Endothelial cell of umbilical vein (primary cell): ENCODE results near the gene KIAA1614. TPM values are rescaled to one million over a fixed set of nuclear protein-coding genes. Genes with fewer than 3 reads are reported as not detected.

Experiments used
- BruUV-seq: library from RNA; stranded (reverse); fragments of 400-500 nt; replicated peaks from 2 replicates; lab custom pipeline; 2021; lab: Mats Ljungman, UMichigan
- CTCF ChIA-PET: fragments of 300-600, 350-600 bp; sonication (Branson Sonifier 250); formaldehyde crosslinking; loops from one replicate; lab custom pipeline; 2021; ENCODE audit warnings: antibody characterized with exemption, inconsistent platforms; lab: Charles Lee
- POLR2A ChIA-PET: fragments of 300-600, 350-600 bp; sonication (Branson Sonifier 250); formaldehyde crosslinking; loops from one replicate; lab custom pipeline; 2021; ENCODE audit warnings: antibody characterized with exemption, inconsistent platforms; lab: Charles Lee
- DNase-seq: peaks from one replicate; pipeline ENCODE4 v3.0.0-alpha.2; 2011; ENCODE audit warnings: low read depth, low spot score
- FAIRE-seq: peaks from 2 replicates; lab custom pipeline; 2011; peaks lifted over from hg19 to GRCh38; lab: Jason Lieb, UNC
- H2AFZ ChIP-seq: 2 replicates; pipeline ENCODE4 v1.6.0; 2012; ENCODE audit warnings: low read depth, low read length, control low read depth, inconsistent platforms
- H3K27ac ChIP-seq: 2 replicates; pipeline ENCODE4 v1.5.1; 2011; ENCODE audit warnings: low read depth, mild to moderate bottlenecking, control low read depth, low read length, moderate library complexity; ENCODE audit not compliant: insufficient read depth
- H3K27me3 ChIP-seq, 2 experiments: 2 replicates each; pipeline versions ENCODE4 v1.6.0 to v1.6.1; 2011; ENCODE audit warnings: low read length in 2 of 2, mixed read lengths in 1 of 2; ENCODE audit not compliant: control insufficient read depth in 2 of 2, insufficient read depth in 2 of 2
- H3K36me3 ChIP-seq, 2 experiments: 2 replicates in 1 of 2; 3 replicates in 1 of 2; pipeline ENCODE4 v1.5.1; 2011; ENCODE audit warnings: low read length in 2 of 2, mild to moderate bottlenecking in 1 of 2, moderate library complexity in 1 of 2; ENCODE audit not compliant: control insufficient read depth in 2 of 2, insufficient read depth in 2 of 2; ENCODE audit errors: extremely low read depth in 1 of 2
- H3K4me1 ChIP-seq: 3 replicates; pipeline ENCODE4 v1.5.1; 2011; ENCODE audit warnings: mild to moderate bottlenecking, low read length; ENCODE audit not compliant: control insufficient read depth, insufficient read depth; ENCODE audit errors: extremely low read depth
- H3K4me2 ChIP-seq: 2 replicates; pipeline ENCODE4 v1.6.1; 2011; ENCODE audit warnings: low read length, control low read depth, mixed read lengths; ENCODE audit not compliant: insufficient read depth
- H3K4me3 ChIP-seq, 3 experiments: fragments of 200-600 bp in 1 of 3; sonication (generic), shearing (Covaris generic) in 1 of 3; replicated peaks in 1 of 3; 2 replicates each; pipeline ENCODE4 v1.5.1; 2011 to 2016; ENCODE audit warnings: control low read depth in 3 of 3, low read length in 3 of 3, mild to moderate bottlenecking in 2 of 3, inconsistent platforms in 1 of 3, low read depth in 1 of 3, moderate library complexity in 1 of 3; ENCODE audit not compliant: insufficient read depth in 1 of 3
- H3K79me2 ChIP-seq: 2 replicates; pipeline ENCODE4 v1.6.0; 2012; ENCODE audit warnings: low read length, inconsistent platforms; ENCODE audit not compliant: control insufficient read depth, insufficient read depth
- H3K9ac ChIP-seq: replicated peaks from 2 replicates; pipeline ENCODE3; 2011; ENCODE audit warnings: low read length, control low read depth; ENCODE audit not compliant: insufficient read depth; ENCODE audit errors: extremely low read depth
- H3K9me1 ChIP-seq: replicated peaks from 3 replicates; pipeline ENCODE4 v1.6.0; 2011; ENCODE audit warnings: mild to moderate bottlenecking, low read length; ENCODE audit not compliant: control insufficient read depth, insufficient read depth; ENCODE audit errors: extremely low read depth
- H3K9me3 ChIP-seq: replicated peaks from 2 replicates; pipeline ENCODE4 v1.5.1; 2012; ENCODE audit warnings: low read length, inconsistent platforms; ENCODE audit not compliant: control insufficient read depth, insufficient read depth
- H4K20me1 ChIP-seq: replicated peaks from 2 replicates; pipeline ENCODE3; 2011; ENCODE audit warnings: mild to moderate bottlenecking, low read length; ENCODE audit not compliant: control insufficient read depth, insufficient read depth; ENCODE audit errors: extremely low read depth
- CTCF ChIP-seq, 2 donors: IDR thresholded peaks; 1 replicate in 1 of 2; 2 replicates in 1 of 2; pipeline ENCODE4 v1.5.1; 2011; ENCODE audit warnings: low read length in 2 of 2, mild to moderate bottlenecking in 2 of 2, moderate library complexity in 2 of 2, control low read depth in 1 of 2, inconsistent platforms in 1 of 2, low read depth in 1 of 2; ENCODE audit not compliant: insufficient read depth in 1 of 2; ENCODE audit errors: extremely low read depth in 1 of 2
- EZH2 ChIP-seq: IDR thresholded peaks from 2 replicates; pipeline ENCODE4 v1.6.1; 2012; ENCODE audit warnings: borderline replicate concordance, low read depth, mild to moderate bottlenecking, moderate library complexity, low read length, inconsistent platforms; ENCODE audit not compliant: severe bottlenecking
- FOS ChIP-seq: IDR thresholded peaks from 2 replicates; pipeline ENCODE4 v1.6.1; 2011; ENCODE audit warnings: mild to moderate bottlenecking, low read length, moderate library complexity, borderline replicate concordance; ENCODE audit not compliant: insufficient read depth
- GATA2 ChIP-seq: IDR thresholded peaks from 2 replicates; pipeline ENCODE4 v1.7.0; 2011; ENCODE audit warnings: low read depth, mild to moderate bottlenecking, moderate library complexity, mixed read lengths, low read length; ENCODE audit not compliant: insufficient read length, insufficient read depth
- JUN ChIP-seq: IDR thresholded peaks from 2 replicates; pipeline ENCODE4 v1.6.1; 2011; ENCODE audit warnings: borderline replicate concordance, low read depth; ENCODE audit not compliant: insufficient read length, insufficient read depth
- MAX ChIP-seq: IDR thresholded peaks from 2 replicates; pipeline ENCODE4 v1.6.1; 2011; ENCODE audit not compliant: insufficient read depth, insufficient read length
- MYC ChIP-seq: IDR thresholded peaks from one replicate; pipeline ENCODE4 v1.6.1; 2011; ENCODE audit warnings: mild to moderate bottlenecking, low read depth, low read length
- POLR2A ChIP-seq: IDR thresholded peaks from 2 replicates; pipeline ENCODE4 v1.6.1; 2012; ENCODE audit warnings: low read depth, mild to moderate bottlenecking, control low read depth, low read length
- POLR2AphosphoS5 ChIP-seq: IDR thresholded peaks from 2 replicates; pipeline ENCODE4 v1.6.1; 2012; ENCODE audit warnings: low read depth, mild to moderate bottlenecking, control low read depth, low read length, moderate library complexity; ENCODE audit not compliant: insufficient read depth
- dilution Hi-C: fragments of 300-500 bp; cut with MboI; formaldehyde crosslinking; loops from one replicate; pipeline ENCODE4 v1.15.0; 2019; ENCODE audit warnings: low sequenced_read_pairs; ENCODE audit not compliant: extremely low pct_ligation_motif_present
- intact Hi-C: fragments of 100-400 bp; cut with micrococcal nuclease; formaldehyde crosslinking; loops from one replicate; pipeline ENCODE4 v1.10.0; 2022
- polyA plus RNA-seq, 4 experiments: library from polyadenylated mRNA; depleted of rRNA in 3 of 4; stranded (reverse) in 3 of 4; unstranded in 1 of 4; fragments of >200 nt; gene quantifications; 2 replicates each; pipeline versions ENCODE4 v1.2.1 to v1.2.3, GENCODE V29; 2011 to 2012; ENCODE audit warnings: missing spikeins in 1 of 4
- total RNA-seq: library from RNA; stranded (reverse); gene quantifications from 2 replicates; pipeline ENCODE4 v1.2.3, GENCODE V29; 2021

The KIAA1614 gene
- total and polyA plus RNA-seq, 2 donors (not counting 3 experiments of a cell fraction or from before 2014, with no cell fraction given): 1.0 to 2.0 TPM

- FAIRE-seq (no peak), DNase-seq (no peak)
- POLR2A ChIA-PET: no interaction called here
- Histone ChIP-seq H3K4me3 (no peak overlapping the region), H3K4me2 (no peak overlapping the region), H3K27me3 (no peaks in the 10 kb centered on the region), H3K9ac (no peak overlapping the region), H3K9me3 (no peaks in the 10 kb centered on the region), H3K27ac (no peak overlapping the region), H3K36me3 (no peaks in the 10 kb centered on the region), H3K4me1 (no peaks in the 10 kb centered on the region), H4K20me1 (no peaks in the 10 kb centered on the region), H3K79me2 (no peaks in the 10 kb centered on the region), H2AFZ (no peak overlapping the region), H3K9me1 (no peaks in the 10 kb centered on the region)
- dilution Hi-C loops (no loop called here), intact Hi-C loops (loop anchor here (10.0 kb wide), 1 partner anchor 526 kb away; no protein-coding TSS in a partner anchor)
- TF ChIP-seq EZH2: no peak
- TF ChIP-seq CTCF (IDR thresholded peaks at IDR 0.05; ENCODE audit: extremely low read depth in 1 of 2, insufficient read depth in 1 of 2, low read depth in 1 of 2, low read length in 2 of 2): no peak
- no peak for TF ChIP-seq GATA2
- TF ChIP-seq POLR2AphosphoS5: no peak
- TF ChIP-seq MYC: no peak
- no peak for TF ChIP-seq MAX
- no peak for TF ChIP-seq POLR2A
- no peak for TF ChIP-seq FOS
- TF ChIP-seq JUN: no peak
- BruUV-seq: no TSS peak
- CTCF ChIA-PET: interaction anchor here (2.5 kb wide), 1 partner anchor 17 kb away, joined by 9 read pairs; no protein-coding TSS in a partner anchor
These were observed 13.4 kb upstream of the KIAA1614 start for GRCh38 chr1:180899262-180899661.
